GM13976 (cell line): ENCODE results near the gene CNTNAP2.

Source experiments
- DNase-seq: peaks from one replicate; pipeline ENCODE4 v3.0.0; 2012; ENCODE audit warnings: low spot score
- in situ Hi-C: fragments of 300-500 bp; cut with MboI; formaldehyde crosslinking; loops from one replicate; pipeline ENCODE4 v1.12.0; 2022; ENCODE audit warnings: low sequenced_read_pairs, mixed read lengths, inconsistent platforms; ENCODE audit not compliant: unreplicated experiment
- TF ChIP-seq, protein P1 (sequence below): IDR thresholded peaks from 2 replicates; pipeline ENCODE4 v1.5.1; 2012; ENCODE audit warnings: borderline replicate concordance, mild to moderate bottlenecking; ENCODE audit not compliant: insufficient read depth; ENCODE audit errors: extremely low read depth, missing control alignments, control extremely low read depth

Gene CNTNAP2

DNA sequence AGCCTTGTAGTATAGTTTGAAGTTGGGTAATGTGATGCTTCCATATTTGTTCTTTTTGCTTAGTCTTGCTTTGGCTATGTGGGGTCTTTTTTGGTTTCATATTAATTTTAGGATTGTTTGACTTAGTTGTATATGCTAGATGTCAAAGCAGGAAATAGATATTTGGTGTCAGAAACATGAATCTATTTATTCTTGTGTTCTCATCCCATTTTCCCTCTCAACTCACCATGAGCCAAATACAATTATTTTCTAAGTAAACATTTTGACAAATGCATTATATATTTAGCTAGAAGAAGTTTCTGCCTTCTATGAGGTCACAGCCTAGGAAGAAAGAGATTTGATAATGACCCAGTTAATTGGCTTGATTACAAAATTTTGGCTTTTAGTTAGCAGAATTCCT, 1313.4 kb downstream of the CNTNAP2 start:
- TF ChIP-seq, protein P1, sequence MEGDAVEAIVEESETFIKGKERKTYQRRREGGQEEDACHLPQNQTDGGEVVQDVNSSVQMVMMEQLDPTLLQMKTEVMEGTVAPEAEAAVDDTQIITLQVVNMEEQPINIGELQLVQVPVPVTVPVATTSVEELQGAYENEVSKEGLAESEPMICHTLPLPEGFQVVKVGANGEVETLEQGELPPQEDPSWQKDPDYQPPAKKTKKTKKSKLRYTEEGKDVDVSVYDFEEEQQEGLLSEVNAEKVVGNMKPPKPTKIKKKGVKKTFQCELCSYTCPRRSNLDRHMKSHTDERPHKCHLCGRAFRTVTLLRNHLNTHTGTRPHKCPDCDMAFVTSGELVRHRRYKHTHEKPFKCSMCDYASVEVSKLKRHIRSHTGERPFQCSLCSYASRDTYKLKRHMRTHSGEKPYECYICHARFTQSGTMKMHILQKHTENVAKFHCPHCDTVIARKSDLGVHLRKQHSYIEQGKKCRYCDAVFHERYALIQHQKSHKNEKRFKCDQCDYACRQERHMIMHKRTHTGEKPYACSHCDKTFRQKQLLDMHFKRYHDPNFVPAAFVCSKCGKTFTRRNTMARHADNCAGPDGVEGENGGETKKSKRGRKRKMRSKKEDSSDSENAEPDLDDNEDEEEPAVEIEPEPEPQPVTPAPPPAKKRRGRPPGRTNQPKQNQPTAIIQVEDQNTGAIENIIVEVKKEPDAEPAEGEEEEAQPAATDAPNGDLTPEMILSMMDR: no peak
- in situ Hi-C loops: no loop called here
- no peak for DNase-seq

DNA sequence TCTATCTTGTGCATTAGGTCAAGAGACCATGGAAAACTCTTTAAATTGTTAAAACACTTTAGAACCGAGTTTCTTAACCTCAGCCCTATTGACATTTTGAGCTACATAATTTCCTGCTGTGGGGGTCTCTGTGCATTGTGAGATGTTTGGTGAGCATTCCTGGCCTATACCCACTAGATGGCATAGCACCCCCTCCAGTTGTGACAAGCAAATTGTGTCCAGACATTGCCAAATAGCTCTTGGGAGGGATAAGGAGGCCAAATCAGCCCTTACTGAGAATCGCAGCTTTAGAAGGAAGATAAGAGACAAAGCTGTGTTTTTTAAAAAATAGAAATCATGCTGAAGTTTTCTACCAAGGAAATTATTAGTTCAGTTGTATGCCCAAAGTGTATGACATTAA, 1315.5 kb downstream of the CNTNAP2 start:
- DNase-seq: no peak
- TF ChIP-seq, protein P1: no peak
- in situ Hi-C loops: no loop called here

DNA sequence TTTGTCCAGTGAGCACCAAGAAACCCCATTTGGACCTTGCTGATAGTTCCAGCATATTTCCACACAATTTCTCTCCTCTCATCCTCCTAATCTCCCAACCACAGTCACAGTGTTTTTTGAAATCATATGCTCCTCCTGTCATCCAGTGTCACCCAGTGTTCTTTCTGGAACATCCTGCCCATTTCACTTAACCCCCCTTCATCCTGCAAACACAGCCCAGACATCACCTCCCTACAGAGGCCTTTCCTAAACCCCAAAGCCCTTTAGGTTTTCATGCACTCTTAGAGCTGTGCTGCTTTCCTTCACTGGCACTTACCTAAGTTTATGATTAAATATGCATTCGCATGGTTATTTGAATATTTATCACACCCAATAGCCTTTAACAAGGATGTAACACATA, 1316.0 kb downstream of the CNTNAP2 start:
- no peak for DNase-seq
- in situ Hi-C loops: no loop called here
- TF ChIP-seq, protein P1: no peak

DNA sequence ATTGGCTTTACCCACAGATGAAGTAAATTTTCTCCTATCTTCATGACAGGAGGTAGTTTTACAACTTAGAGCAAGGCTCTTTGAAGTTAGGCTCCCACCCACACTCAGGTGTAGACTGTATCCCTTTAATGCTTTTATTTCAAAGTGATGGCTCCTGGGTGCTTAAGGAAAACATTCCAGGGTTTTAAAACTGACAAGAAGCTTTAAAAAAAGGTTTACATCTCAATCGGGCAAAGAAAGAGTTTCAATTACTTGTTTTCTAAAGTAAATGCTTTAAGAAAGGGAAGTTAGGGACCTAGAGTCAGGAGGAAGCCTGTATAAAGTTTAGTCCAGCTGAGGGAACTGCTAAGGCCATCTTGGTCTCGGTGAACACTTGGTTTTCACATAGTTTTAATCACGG, 1320.1 kb downstream of the CNTNAP2 start:
- DNase-seq: no peak
- in situ Hi-C loops: no loop called here
- TF ChIP-seq, protein P1: no peak

DNA sequence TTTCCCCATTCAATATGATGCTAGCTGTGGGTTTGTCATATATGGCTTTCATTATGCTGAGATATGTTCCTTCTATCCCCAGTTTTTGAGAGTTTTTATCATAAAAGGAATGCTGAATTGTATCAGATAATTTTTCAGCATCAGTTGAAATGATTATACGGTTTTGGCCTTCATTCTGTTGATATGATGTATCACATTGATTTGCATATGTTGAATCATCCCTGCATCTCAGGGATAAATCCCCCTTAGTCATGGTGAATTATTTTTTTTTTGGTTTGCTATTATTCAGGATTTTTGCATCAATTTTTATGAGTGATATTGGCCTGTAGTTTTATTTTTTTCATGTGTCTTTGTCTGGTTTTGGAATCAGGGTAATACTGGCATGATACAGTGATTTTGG, 1321.6 kb downstream of the CNTNAP2 start:
- in situ Hi-C loops: no loop called here
- DNase-seq: no peak
- TF ChIP-seq, protein P1: no peak

DNA sequence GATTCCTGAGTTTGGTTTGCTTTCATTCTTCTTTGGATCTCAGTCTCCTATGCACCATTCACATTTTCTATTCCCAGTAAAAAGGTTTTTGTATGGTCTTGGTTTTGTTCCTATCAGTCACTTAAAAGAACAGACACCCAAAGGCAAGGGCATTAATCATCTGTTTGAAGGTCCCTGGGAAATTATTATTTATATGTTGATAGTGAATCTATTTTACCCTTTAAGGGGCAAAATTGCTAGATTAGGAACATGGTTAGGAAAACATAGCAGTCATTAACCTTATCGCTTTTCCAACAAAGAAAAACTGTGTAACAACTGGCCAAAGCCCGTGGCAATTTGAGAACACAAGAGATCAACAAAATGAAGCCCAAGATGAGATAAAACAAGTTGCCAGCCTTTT, 1327.3 kb downstream of the CNTNAP2 start:
- TF ChIP-seq, protein P1: no peak
- in situ Hi-C loops: no loop called here
- DNase-seq: no peak

DNA sequence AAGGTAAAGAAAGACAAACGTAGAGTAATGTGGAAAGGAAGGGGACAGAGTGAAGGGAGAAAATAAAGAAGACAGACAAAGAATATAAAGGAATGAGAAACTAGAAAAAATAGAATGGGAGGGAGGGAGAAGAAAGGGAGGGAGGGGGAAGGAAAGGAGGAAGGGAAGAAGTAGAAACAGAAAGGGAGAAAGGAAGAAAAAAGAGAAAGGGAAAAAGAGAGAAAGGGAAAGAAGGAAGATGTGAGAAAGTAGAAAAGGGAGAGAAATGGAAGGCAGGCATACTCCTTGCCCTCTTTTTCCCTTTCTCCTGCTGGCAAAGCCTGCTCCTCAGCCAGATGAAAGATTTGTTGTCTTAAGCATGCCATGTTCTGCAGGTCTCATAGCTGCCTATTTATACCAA, 1336.2 kb downstream of the CNTNAP2 start:
- in situ Hi-C loops: no loop called here
- TF ChIP-seq, protein P1: no peak
- no peak for DNase-seq
